Measurements from ENCODE around the gene PARP4. TPM values are rescaled to one million over a fixed set of nuclear protein-coding genes. Genes with fewer than 3 reads are reported as not detected.

Gene PARP4
- total and polyA plus RNA-seq, 2 of the 13 experiments (the other 11 are each of a cell fraction or from before 2014, with no cell fraction given): 40.5 to 42.6 TPM

- TF ChIP-seq, protein P1, sequence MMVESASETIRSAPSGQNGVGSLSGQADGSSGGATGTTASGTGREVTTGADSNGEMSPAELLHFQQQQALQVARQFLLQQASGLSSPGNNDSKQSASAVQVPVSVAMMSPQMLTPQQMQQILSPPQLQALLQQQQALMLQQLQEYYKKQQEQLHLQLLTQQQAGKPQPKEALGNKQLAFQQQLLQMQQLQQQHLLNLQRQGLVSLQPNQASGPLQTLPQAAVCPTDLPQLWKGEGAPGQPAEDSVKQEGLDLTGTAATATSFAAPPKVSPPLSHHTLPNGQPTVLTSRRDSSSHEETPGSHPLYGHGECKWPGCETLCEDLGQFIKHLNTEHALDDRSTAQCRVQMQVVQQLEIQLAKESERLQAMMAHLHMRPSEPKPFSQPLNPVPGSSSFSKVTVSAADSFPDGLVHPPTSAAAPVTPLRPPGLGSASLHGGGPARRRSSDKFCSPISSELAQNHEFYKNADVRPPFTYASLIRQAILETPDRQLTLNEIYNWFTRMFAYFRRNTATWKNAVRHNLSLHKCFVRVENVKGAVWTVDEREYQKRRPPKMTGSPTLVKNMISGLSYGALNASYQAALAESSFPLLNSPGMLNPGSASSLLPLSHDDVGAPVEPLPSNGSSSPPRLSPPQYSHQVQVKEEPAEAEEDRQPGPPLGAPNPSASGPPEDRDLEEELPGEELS (CRISPR knock-in tag; IDR thresholded peaks at IDR 0.05): peak; percentile 23; the same call in 1 of the 2 replicates
- no peak for TF ChIP-seq SOX13 (IDR thresholded peaks at IDR 0.05)
- TF ChIP-seq SOX13 (CRISPR knock-in tag; conservative IDR thresholded peaks at IDR 0.05 in 1 of 2, IDR thresholded peaks at IDR 0.05 in 1 of 2): peak in 1 of 2 experiments; percentile 53; a peak in 2 of 4 replicates
- peak; percentile 88 for TF ChIP-seq POLR2AphosphoS5 (IDR thresholded peaks at IDR 0.05; ENCODE audit: low read depth, low read length)
- no peak for TF ChIP-seq FOXP1 (IDR thresholded peaks at IDR 0.05)
- TF ChIP-seq FOXP1 (CRISPR knock-in tag; IDR thresholded peaks at IDR 0.05): peak; percentile 35
- TF ChIP-seq, protein P2, sequence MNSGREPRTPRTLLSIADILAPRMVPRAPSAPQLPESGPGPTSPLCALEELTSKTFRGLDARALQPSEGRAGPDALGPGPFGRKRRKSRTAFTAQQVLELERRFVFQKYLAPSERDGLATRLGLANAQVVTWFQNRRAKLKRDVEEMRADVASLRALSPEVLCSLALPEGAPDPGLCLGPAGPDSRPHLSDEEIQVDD (CRISPR knock-in tag; IDR thresholded peaks at IDR 0.05; ENCODE audit: borderline replicate concordance): no peak
- peak; percentile 91 for TF ChIP-seq ZNF547 (CRISPR knock-in tag; IDR thresholded peaks at IDR 0.05)
- TF ChIP-seq RNF219 (CRISPR knock-in tag; IDR thresholded peaks at IDR 0.05): peak; percentile 95; the same call in 1 of the 2 replicates
- TF ChIP-seq, protein P3, sequence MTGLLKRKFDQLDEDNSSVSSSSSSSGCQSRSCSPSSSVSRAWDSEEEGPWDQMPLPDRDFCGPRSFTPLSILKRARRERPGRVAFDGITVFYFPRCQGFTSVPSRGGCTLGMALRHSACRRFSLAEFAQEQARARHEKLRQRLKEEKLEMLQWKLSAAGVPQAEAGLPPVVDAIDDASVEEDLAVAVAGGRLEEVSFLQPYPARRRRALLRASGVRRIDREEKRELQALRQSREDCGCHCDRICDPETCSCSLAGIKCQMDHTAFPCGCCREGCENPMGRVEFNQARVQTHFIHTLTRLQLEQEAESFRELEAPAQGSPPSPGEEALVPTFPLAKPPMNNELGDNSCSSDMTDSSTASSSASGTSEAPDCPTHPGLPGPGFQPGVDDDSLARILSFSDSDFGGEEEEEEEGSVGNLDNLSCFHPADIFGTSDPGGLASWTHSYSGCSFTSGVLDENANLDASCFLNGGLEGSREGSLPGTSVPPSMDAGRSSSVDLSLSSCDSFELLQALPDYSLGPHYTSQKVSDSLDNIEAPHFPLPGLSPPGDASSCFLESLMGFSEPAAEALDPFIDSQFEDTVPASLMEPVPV (CRISPR knock-in tag; IDR thresholded peaks at IDR 0.05): peak; percentile 37; the same call in 1 of the 2 replicates
- no peak for TF ChIP-seq PRPF4 (IDR thresholded peaks at IDR 0.05; ENCODE audit: low read depth, low read length, poor library complexity, severe bottlenecking)
- TF ChIP-seq SKI (IDR thresholded peaks at IDR 0.05; ENCODE audit: partially characterized antibody): peak; percentile 6
- peak; percentile 50; the same call in 1 of the 2 replicates for TF ChIP-seq SP4 (CRISPR knock-in tag; IDR thresholded peaks at IDR 0.05)
- TF ChIP-seq ZNF225 (CRISPR knock-in tag; IDR thresholded peaks at IDR 0.05): peak; percentile 93
- TF ChIP-seq, protein P4, sequence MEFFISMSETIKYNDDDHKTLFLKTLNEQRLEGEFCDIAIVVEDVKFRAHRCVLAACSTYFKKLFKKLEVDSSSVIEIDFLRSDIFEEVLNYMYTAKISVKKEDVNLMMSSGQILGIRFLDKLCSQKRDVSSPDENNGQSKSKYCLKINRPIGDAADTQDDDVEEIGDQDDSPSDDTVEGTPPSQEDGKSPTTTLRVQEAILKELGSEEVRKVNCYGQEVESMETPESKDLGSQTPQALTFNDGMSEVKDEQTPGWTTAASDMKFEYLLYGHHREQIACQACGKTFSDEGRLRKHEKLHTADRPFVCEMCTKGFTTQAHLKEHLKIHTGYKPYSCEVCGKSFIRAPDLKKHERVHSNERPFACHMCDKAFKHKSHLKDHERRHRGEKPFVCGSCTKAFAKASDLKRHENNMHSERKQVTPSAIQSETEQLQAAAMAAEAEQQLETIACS (CRISPR knock-in tag; IDR thresholded peaks at IDR 0.05): peak; percentile 60; the same call in 1 of the 2 replicates
- TF ChIP-seq MIXL1 (CRISPR knock-in tag; IDR thresholded peaks at IDR 0.05): peak; percentile 84
- no peak for TF ChIP-seq MED8 (CRISPR knock-in tag; IDR thresholded peaks at IDR 0.05; ENCODE audit: insufficient replicate concordance)
- TF ChIP-seq ZBTB38 (CRISPR knock-in tag; IDR thresholded peaks at IDR 0.05): peak; percentile 75
- TF ChIP-seq, protein P5, sequence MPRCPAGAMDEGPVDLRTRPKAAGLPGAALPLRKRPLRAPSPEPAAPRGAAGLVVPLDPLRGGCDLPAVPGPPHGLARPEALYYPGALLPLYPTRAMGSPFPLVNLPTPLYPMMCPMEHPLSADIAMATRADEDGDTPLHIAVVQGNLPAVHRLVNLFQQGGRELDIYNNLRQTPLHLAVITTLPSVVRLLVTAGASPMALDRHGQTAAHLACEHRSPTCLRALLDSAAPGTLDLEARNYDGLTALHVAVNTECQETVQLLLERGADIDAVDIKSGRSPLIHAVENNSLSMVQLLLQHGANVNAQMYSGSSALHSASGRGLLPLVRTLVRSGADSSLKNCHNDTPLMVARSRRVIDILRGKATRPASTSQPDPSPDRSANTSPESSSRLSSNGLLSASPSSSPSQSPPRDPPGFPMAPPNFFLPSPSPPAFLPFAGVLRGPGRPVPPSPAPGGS (CRISPR knock-in tag; IDR thresholded peaks at IDR 0.05): peak; percentile 59; the same call in 1 of the 2 replicates
- peak; percentile 57 for TF ChIP-seq NR2F6 (IDR thresholded peaks at IDR 0.05)
- peak; percentile 38; the same call in 1 of the 2 replicates for TF ChIP-seq NR2F6 (CRISPR knock-in tag; IDR thresholded peaks at IDR 0.05)
Observed at GRCh38 chr13:24512197-24512907, at the start of gene PARP4 (continued).
